GM12891 (cell line): ENCODE results near the gene FMO4.
"Not testable (repeated sequence)": the region's sequence is repeated elsewhere in the genome, so short reads cannot be mapped to it uniquely, and the experiment has no call there.

ENCODE experiments used
- DNase-seq: peaks from one replicate; pipeline ENCODE4 v3.0.0; 2011; ENCODE audit warnings: low spot score; ENCODE audit not compliant: insufficient read length
- FAIRE-seq: peaks from 2 replicates; lab custom pipeline; 2011; peaks lifted over from hg19 to GRCh38; lab: Jason Lieb, UNC
- PAX5 ChIP-seq: IDR thresholded peaks from 2 replicates; pipeline ENCODE4 v1.6.1; 2011; ENCODE audit warnings: low read length, moderate library complexity, mild to moderate bottlenecking; ENCODE audit not compliant: insufficient read depth, severe bottlenecking
- POLR2A ChIP-seq: IDR thresholded peaks from 2 replicates; pipeline ENCODE4 v1.6.1; 2011; ENCODE audit warnings: low read depth, low read length, control low read depth
- POLR2AphosphoS5 ChIP-seq: IDR thresholded peaks from 2 replicates; pipeline ENCODE4 v1.6.1; 2011; ENCODE audit warnings: low read depth, low read length, control low read depth
- POU2F2 ChIP-seq: IDR thresholded peaks from 2 replicates; pipeline ENCODE4 v1.6.1; 2011; ENCODE audit warnings: low read depth, mild to moderate bottlenecking, control low read depth, low read length, moderate library complexity
- SPI1 ChIP-seq: IDR thresholded peaks from 2 replicates; pipeline ENCODE4 v1.6.1; 2011; ENCODE audit warnings: low read depth, low read length, control low read depth
- TAF1 ChIP-seq: IDR thresholded peaks from 2 replicates; pipeline ENCODE4 v1.6.1; 2011; ENCODE audit warnings: low read depth, low read length, control low read depth

FMO4 gene

GRCh38 chr1:171372418-171373084 is 58.6 kb downstream of the FMO4 start:
- TF ChIP-seq SPI1 (no peak), PAX5 (no peak), POLR2A (no peak), POU2F2 (no peak), TAF1 (no peak), POLR2AphosphoS5 (no peak)
- DNase-seq (no peak), FAIRE-seq (no peak)

- not testable (repeated sequence) for FAIRE-seq, DNase-seq
Measured at GRCh38 chr1:171373357-171374122, 59.6 kb downstream of the FMO4 start.

GRCh38 chr1:171379846-171380245 is 65.9 kb downstream of the FMO4 start:
- no peak for FAIRE-seq
- TF ChIP-seq POLR2A (no peak), PAX5 (no peak), POU2F2 (no peak), TAF1 (no peak), SPI1 (no peak), POLR2AphosphoS5 (no peak)
- no peak for DNase-seq

- TF ChIP-seq SPI1 (no peak), POLR2A (no peak), TAF1 (no peak), PAX5 (no peak), POLR2AphosphoS5 (no peak), POU2F2 (no peak)
- DNase-seq (no peak), FAIRE-seq (no peak)
Measured at GRCh38 chr1:171381866-171382210, 67.9 kb downstream of the FMO4 start.

- no peak for TF ChIP-seq TAF1
- TF ChIP-seq POLR2AphosphoS5: no peak
- no peak for TF ChIP-seq SPI1
- DNase-seq (no peak), FAIRE-seq (no peak)
Measured at GRCh38 chr1:171384496-171384895, 70.5 kb downstream of the FMO4 start.

- FAIRE-seq (no peak), DNase-seq (no peak)
- TF ChIP-seq POLR2A (no peak), POLR2AphosphoS5 (no peak), TAF1 (no peak), SPI1 (no peak), POU2F2 (no peak), PAX5 (no peak)
Measured at GRCh38 chr1:171389171-171389570, 75.2 kb downstream of the FMO4 start.

GRCh38 chr1:171390740-171391139 is 76.8 kb downstream of the FMO4 start:
- not testable (repeated sequence) for DNase-seq, FAIRE-seq
